ENCODE results near the gene ZBTB7C.

Gene ZBTB7C

GRCh38 chr18:48254077-48254602, 155.0 kb downstream of the ZBTB7C start:
- DNase-seq (no peak), ATAC-seq (no peak)

GRCh38 chr18:48252525-48252924, 156.7 kb downstream of the ZBTB7C start:
- DNase-seq (no peak), ATAC-seq (no peak)

- no peak for ATAC-seq
These were observed 158.3 kb downstream of the ZBTB7C start for GRCh38 chr18:48250918-48251317.

GRCh38 chr18:48250362-48250907, 158.7 kb downstream of the ZBTB7C start:
- ATAC-seq (no peak), DNase-seq (no peak)

More at GRCh38 chr18:48250918-48251317, 158.3 kb downstream of the ZBTB7C start:
- no peak for DNase-seq

- no peak for ATAC-seq
- DNase-seq: no peak
These were observed 159.3 kb downstream of the ZBTB7C start for GRCh38 chr18:48249854-48250253.

GRCh38 chr18:48244530-48244929, 164.7 kb downstream of the ZBTB7C start:
- DNase-seq (no peak), ATAC-seq (no peak)

GRCh38 chr18:48238636-48239035, 170.5 kb downstream of the ZBTB7C start:
- ATAC-seq (no peak), DNase-seq (no peak)

GRCh38 chr18:48238206-48238605, 171.0 kb downstream of the ZBTB7C start:
- no peak for DNase-seq
- no peak for ATAC-seq

- DNase-seq: no peak
- ATAC-seq: no peak
These were observed 172.4 kb downstream of the ZBTB7C start for GRCh38 chr18:48236822-48237221.

- ATAC-seq: no peak
- DNase-seq: no peak
These were observed 178.6 kb downstream of the ZBTB7C start for GRCh38 chr18:48230467-48231113.

GRCh38 chr18:48229552-48229981, 179.6 kb downstream of the ZBTB7C start:
- no peak for DNase-seq
- no peak for ATAC-seq

- no peak for ATAC-seq
- no peak for DNase-seq
These were observed 180.3 kb downstream of the ZBTB7C start for GRCh38 chr18:48228841-48229240.

- ATAC-seq (no peak), DNase-seq (no peak)
These were observed 180.9 kb downstream of the ZBTB7C start for GRCh38 chr18:48228301-48228715.

- DNase-seq (no peak), ATAC-seq (no peak)
These were observed 182.0 kb downstream of the ZBTB7C start for GRCh38 chr18:48227206-48227605.

GRCh38 chr18:48226401-48226800, 182.8 kb downstream of the ZBTB7C start:
- DNase-seq (no peak), ATAC-seq (no peak)

- no peak for ATAC-seq
- DNase-seq: no peak
These were observed 187.1 kb downstream of the ZBTB7C start for GRCh38 chr18:48222118-48222517.

- ATAC-seq (no peak), DNase-seq (no peak)
These were observed 189.2 kb downstream of the ZBTB7C start for GRCh38 chr18:48219810-48220499.

- DNase-seq: no peak
- no peak for ATAC-seq
These were observed 190.0 kb downstream of the ZBTB7C start for GRCh38 chr18:48219037-48219809.

GRCh38 chr18:48218285-48219022, 190.7 kb downstream of the ZBTB7C start:
- DNase-seq (no peak), ATAC-seq (no peak)

- no peak for ATAC-seq
- no peak for DNase-seq
These were observed 191.6 kb downstream of the ZBTB7C start for GRCh38 chr18:48217258-48218250.

Measured in stimulated activated naive CD8-positive, alpha-beta T cell treated with anti-CD3 and anti-CD28 coated beads, Interleukin-15, Interleukin-2, amounts not matched to agents 100 U/mL and 50 U/mL, for 24 hours (primary cell).